Measurements from ENCODE around the gene GAL3ST1. TPM values are rescaled to one million over a fixed set of nuclear protein-coding genes. Genes with fewer than 3 reads are reported as not detected.
"Not testable (repeated sequence)": the region's sequence is repeated elsewhere in the genome, so short reads cannot be mapped to it uniquely, and the experiment has no call there.

The GAL3ST1 gene
- polyA plus RNA-seq, 1 of the 3 experiments (the other 2 are of a cell fraction): not detected

DNA sequence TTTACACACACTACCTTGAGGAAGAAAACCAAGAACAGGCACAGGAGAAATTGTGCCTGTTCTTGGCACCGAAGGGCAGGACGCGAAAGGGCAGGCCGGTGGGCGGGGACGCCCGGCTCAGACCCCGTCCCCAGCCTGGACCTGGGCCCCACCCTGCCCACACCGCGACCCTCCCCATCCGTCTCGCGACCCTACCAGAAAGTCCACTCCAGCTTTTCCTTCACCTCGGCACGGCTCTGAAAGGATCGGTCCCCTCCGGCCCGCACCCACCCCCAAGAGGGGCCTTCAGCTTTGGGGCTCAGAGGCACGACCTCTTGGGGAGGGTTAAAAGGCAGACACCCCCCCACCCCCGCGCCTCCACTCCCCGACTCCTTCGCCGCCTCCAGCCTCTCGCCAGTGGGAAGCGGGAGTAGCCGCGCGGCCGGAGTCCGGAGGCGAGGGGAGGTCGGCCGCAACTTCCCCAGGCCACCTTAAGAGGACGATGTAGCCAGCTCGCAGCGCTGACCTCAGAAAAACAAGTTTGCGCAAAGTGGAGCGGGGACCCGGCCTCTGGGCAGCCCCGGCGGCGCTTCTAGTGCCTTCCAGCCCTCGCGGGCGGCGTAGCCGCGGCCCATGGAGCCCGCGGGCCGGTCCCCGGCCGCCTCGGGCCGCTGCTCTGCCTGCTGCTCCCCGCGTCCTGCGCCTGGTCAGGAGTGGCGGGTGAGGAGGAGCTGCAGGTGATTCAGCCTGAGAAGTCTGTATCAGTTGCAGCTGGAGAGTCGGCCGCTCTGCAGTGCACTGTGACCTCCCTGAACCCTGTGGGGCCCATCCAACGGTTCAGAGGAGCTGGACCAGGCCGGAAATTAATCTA is 32.3 kb downstream of the GAL3ST1 start:
- H3K27ac ChIP-seq (ENCODE audit: low read depth in 2 of 2, low read length in 1 of 2): no peak overlapping the region
- no peak overlapping the region for H3K4me2 ChIP-seq
- no peaks in the 10 kb centered on the region for H3K9me2 ChIP-seq
- H3K9ac ChIP-seq: no peak overlapping the region
- ChIA-PET POLR2A (no interaction called here), CTCF (interaction anchor here (1.7 kb wide), 1 partner anchor 97 kb away, joined by 4 read pairs; no protein-coding TSS in a partner anchor)
- H3K9me3 ChIP-seq: no peaks in the 10 kb centered on the region
- no peak for DNase-seq
- H3K4me3 ChIP-seq (ENCODE audit: low read depth in 2 of 2, low read length in 1 of 2): no peak overlapping the region
- H2AFZ ChIP-seq (ENCODE audit: low read depth): no peak overlapping the region
- no peaks in the 10 kb centered on the region for H3F3A ChIP-seq (replicated peaks; ENCODE audit: insufficient read depth)
- no peaks in the 10 kb centered on the region for H3K79me2 ChIP-seq (ENCODE audit: insufficient read depth)
- H3K36me3 ChIP-seq (replicated peaks in 1 of 2; ENCODE audit: control insufficient read depth in 1 of 2, insufficient read depth in 2 of 2, low read length in 1 of 2): no peaks in the 10 kb centered on the region
- 89% methylated on average over 45 of the region's 64 CpGs for WGBS (ENCODE audit: low lambda C conversion rate)
- H3K4me1 ChIP-seq (ENCODE audit: control insufficient read depth in 1 of 2, insufficient read depth in 2 of 2, low read depth in 1 of 2, low read length in 1 of 2): peaks cover 0 to 7% of the 10 kb centered on the region in 2 experiments; a peak in 1 of 4 replicates
- TF ChIP-seq YY1 (IDR thresholded peaks at IDR 0.05; ENCODE audit: low read depth) (no peak), EP300 (IDR thresholded peaks at IDR 0.05; ENCODE audit: borderline replicate concordance in 1 of 2, low read depth in 1 of 2, low read length in 1 of 2) (no peak), SIN3A (IDR thresholded peaks at IDR 0.05; ENCODE audit: borderline replicate concordance, low read depth, low read length) (no peak), MEF2A (IDR thresholded peaks at IDR 0.05; ENCODE audit: borderline replicate concordance, low read depth) (no peak), CHD2 (IDR thresholded peaks at IDR 0.05; ENCODE audit: low read length, partially characterized antibody) (no peak), NFIC (IDR thresholded peaks at IDR 0.05; ENCODE audit: borderline replicate concordance) (no peak), TEAD4 (IDR thresholded peaks at IDR 0.05; ENCODE audit: borderline replicate concordance, insufficient read depth) (no peak), NRF1 (IDR thresholded peaks at IDR 0.05; ENCODE audit: low read depth, low read length) (no peak), GATA2 (CRISPR knock-in tag; IDR thresholded peaks at IDR 0.05) (no peak), RCOR1 (IDR thresholded peaks at IDR 0.05; ENCODE audit: low read length) (no peak)
- TF ChIP-seq, protein P1, sequence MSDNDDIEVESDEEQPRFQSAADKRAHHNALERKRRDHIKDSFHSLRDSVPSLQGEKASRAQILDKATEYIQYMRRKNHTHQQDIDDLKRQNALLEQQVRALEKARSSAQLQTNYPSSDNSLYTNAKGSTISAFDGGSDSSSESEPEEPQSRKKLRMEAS (IDR thresholded peaks at IDR 0.05; ENCODE audit: low read depth): no peak
- TF ChIP-seq, protein P2, sequence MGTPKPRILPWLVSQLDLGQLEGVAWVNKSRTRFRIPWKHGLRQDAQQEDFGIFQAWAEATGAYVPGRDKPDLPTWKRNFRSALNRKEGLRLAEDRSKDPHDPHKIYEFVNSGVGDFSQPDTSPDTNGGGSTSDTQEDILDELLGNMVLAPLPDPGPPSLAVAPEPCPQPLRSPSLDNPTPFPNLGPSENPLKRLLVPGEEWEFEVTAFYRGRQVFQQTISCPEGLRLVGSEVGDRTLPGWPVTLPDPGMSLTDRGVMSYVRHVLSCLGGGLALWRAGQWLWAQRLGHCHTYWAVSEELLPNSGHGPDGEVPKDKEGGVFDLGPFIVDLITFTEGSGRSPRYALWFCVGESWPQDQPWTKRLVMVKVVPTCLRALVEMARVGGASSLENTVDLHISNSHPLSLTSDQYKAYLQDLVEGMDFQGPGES (IDR thresholded peaks at IDR 0.05; ENCODE audit: low read depth, low read length): no peak
- TF ChIP-seq, protein P3, sequence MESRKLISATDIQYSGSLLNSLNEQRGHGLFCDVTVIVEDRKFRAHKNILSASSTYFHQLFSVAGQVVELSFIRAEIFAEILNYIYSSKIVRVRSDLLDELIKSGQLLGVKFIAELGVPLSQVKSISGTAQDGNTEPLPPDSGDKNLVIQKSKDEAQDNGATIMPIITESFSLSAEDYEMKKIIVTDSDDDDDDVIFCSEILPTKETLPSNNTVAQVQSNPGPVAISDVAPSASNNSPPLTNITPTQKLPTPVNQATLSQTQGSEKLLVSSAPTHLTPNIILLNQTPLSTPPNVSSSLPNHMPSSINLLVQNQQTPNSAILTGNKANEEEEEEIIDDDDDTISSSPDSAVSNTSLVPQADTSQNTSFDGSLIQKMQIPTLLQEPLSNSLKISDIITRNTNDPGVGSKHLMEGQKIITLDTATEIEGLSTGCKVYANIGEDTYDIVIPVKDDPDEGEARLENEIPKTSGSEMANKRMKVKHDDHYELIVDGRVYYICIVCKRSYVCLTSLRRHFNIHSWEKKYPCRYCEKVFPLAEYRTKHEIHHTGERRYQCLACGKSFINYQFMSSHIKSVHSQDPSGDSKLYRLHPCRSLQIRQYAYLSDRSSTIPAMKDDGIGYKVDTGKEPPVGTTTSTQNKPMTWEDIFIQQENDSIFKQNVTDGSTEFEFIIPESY (IDR thresholded peaks at IDR 0.05; ENCODE audit: borderline replicate concordance, low read depth): no peak
- TF ChIP-seq, protein P4, sequence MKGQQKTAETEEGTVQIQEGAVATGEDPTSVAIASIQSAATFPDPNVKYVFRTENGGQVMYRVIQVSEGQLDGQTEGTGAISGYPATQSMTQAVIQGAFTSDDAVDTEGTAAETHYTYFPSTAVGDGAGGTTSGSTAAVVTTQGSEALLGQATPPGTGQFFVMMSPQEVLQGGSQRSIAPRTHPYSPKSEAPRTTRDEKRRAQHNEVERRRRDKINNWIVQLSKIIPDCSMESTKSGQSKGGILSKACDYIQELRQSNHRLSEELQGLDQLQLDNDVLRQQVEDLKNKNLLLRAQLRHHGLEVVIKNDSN (IDR thresholded peaks at IDR 0.05; ENCODE audit: borderline replicate concordance, low read depth): no peak
- H3K27me3 ChIP-seq (ENCODE audit: insufficient read depth): no peaks in the 10 kb centered on the region
- no peaks in the 10 kb centered on the region for H4K20me1 ChIP-seq (ENCODE audit: insufficient read depth)

DNA sequence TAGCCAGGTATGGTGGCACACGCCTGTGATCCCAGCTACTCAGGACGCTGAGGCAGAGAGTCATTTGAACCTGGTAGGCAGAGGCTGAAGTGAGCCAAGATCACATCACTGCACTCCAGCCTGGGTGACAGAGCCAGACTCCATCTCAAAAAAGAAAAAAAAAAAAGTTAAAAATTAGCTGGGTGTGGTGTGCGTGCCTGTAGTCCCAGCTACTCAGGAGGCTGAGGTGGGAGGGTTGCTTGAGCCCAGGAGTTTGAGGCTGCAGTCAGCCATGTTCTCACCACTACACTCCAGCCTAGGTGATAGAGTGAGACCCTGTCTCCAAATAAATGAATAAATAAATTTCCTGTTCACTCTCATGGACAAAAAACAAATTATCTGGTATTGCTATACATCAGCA is 33.0 kb downstream of the GAL3ST1 start:
- H3F3A ChIP-seq (replicated peaks; ENCODE audit: insufficient read depth); H3K4me2 ChIP-seq; POLR2A ChIA-PET; H3K9me2 ChIP-seq; H3K9ac ChIP-seq; H4K20me1 ChIP-seq (ENCODE audit: insufficient read depth); H2AFZ ChIP-seq (ENCODE audit: low read depth); H3K4me3 ChIP-seq (ENCODE audit: low read depth in 2 of 2, low read length in 1 of 2); H3K27me3 ChIP-seq (ENCODE audit: insufficient read depth); H3K36me3 ChIP-seq (replicated peaks in 1 of 2; ENCODE audit: control insufficient read depth in 1 of 2, insufficient read depth in 2 of 2, low read length in 1 of 2); H3K9me3 ChIP-seq; H3K27ac ChIP-seq (ENCODE audit: low read depth in 2 of 2, low read length in 1 of 2); DNase-seq; H3K4me1 ChIP-seq (ENCODE audit: control insufficient read depth in 1 of 2, insufficient read depth in 2 of 2, low read depth in 1 of 2, low read length in 1 of 2); H3K79me2 ChIP-seq (ENCODE audit: insufficient read depth): not testable (repeated sequence)
- WGBS (ENCODE audit: low lambda C conversion rate): 64% methylated on average over 3 of the region's 3 CpGs
- CTCF ChIA-PET: interaction anchor here (0.6 to 1.1 kb wide), 3 partner anchors 15 to 47 kb away, joined by 3 to 4 read pairs (median 3); no protein-coding TSS in a partner anchor
